H54 (cell line): ENCODE data around the gene STAC3.

Experiments used
- DNase-seq: peaks from one replicate; pipeline ENCODE4 v3.0.0; 2011; ENCODE audit warnings: low spot score, mixed read lengths; ENCODE audit not compliant: insufficient read length
- FAIRE-seq: peaks from 3 replicates; lab custom pipeline; 2011; peaks lifted over from hg19 to GRCh38; lab: Jason Lieb, UNC
- POLR2A ChIP-seq: IDR thresholded peaks from 2 replicates; pipeline ENCODE4 v1.6.1; 2011; ENCODE audit warnings: low read depth, mild to moderate bottlenecking, low read length

Gene STAC3

DNA sequence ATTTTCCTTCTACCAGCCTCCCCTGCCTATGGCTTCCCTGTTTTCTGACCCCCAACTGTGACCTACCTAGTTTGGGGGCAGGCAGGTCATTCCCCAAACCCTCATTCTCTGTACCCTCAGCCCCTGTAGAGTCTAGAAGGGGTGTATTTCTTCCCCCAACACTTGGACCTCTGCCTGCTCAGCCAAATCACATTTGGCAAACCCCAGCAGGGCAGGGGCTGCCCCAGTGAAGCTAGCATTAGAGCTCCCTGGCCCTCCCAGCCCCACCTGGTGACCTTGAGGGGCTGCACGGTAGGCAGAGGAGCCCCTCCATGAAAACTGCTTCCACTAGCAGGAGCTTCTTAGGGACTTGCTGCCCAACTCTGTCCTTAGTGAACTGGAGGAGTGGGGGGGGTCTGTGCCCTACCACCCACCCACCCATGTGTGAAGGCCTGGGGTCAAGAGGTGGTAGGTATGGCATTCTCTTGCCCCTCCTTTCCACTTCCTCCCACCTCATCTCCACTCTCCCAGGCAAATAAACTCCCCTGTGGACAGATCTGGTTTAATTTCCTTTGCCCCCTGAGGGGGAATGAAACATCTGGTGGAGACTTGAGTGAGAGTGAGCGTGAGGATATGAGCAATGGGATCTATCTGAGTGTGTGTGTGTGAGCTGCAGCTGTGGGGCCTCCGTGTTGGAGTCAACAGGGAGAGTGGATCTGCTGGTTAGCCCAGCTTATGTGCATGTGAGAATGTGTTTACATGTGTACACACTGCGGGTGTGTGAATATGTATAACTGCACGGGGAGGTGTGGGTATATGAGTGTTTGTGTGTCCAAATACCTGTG, 32.7 kb downstream of the STAC3 start:
- FAIRE-seq (no peak), DNase-seq (no peak)
- no peak for TF ChIP-seq POLR2A

DNA sequence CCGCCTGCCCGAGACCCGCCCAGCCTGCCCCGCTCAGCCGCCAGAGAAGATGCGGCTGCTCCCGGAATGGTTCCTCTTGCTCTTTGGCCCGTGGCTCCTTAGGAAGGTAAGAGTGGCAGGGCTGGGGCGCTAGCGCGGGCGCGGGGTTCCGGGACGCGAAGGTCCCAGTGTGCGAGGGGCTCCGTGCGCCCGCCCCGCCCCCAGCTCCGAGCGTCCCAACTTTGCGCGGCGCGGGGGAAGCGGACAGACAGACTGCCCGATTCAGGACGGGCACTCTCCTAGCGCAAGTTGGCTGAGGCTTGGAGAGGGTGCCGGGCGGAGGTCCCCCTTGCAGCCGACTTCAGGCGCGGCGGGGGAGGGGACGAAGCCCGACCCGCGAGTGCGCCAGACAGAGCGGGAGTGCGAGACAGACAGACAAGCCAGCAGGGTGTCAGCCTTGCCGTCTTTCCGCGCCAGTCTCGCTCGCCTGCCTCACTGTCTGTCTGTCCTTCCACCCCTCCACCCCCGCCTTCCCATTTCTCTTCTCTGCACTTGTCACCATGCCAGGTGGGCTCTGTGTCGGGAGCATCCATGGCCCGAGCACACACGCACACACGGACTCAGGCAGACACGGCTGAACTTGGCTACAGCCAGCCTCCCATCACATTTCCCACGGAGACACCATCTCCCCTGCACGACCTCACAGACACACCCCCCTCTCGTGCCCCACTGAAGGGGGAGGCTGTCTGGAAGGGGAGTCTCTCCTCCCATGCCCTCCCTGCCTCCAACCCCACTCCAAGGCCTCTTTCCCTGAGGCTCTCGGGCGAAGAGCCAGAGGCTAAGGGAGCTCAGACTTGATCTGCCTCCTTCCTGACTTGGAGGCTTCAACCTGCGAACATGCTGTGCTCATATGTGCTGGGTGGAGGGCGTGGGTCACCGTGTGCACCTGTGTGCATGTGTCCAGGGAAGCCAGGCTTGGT, 33.8 kb downstream of the STAC3 start:
- TF ChIP-seq POLR2A = no peak
- no peak for DNase-seq
- FAIRE-seq = no peak

DNA sequence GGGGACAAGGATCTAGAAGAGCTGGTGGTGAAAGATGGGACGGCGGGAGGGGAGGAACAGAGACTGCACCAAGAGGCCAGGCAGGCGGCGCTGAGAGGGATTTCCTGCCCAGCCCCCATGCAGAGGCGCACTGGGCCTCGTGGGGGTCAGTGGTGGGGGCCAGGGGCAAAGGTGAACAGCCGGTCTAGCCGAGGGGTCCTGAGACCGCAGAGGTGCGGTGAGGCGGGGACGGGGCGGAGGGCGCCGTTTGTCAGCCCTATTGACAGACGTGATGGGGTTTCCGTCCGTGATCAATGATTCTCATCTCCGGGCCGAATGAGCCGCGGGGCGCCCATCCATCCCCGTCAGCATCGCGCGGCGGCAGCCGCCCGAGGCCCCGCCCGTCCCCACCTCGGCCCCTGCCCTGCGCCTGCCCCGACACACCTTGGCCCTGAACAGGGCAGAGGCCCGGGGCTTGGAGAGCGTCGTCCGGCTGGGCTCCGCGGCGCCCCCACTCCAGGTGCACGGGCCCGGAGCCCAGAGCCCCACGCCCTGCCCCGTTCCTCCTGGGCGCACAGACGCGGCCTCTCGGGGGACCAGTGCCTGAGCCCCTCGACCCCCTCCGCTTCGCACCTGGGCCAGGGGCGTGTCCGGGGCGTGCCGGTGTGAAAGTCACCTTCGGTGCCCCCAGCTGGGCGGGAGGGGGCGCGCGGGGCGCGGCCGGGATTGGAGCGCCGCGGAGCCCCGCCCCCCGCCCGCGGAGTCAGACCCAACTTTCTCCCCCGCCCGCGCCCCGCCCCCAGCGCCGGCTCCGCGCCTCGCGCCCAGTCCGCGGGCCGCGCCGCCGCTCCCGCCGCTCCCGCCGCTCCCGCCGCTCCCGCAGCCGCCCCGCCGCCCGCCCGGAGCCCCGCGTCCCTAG, 34.7 kb downstream of the STAC3 start, which contains the start of gene NXPH4:
TSS of gene NXPH4 (plus strand) at position 781 of the 898 bp plus-strand sequence. CDS start 176 bp downstream, outside the sequence.
- DNase-seq (peak; percentile 68), FAIRE-seq (no peak)
- TF ChIP-seq POLR2A = no peak

DNA sequence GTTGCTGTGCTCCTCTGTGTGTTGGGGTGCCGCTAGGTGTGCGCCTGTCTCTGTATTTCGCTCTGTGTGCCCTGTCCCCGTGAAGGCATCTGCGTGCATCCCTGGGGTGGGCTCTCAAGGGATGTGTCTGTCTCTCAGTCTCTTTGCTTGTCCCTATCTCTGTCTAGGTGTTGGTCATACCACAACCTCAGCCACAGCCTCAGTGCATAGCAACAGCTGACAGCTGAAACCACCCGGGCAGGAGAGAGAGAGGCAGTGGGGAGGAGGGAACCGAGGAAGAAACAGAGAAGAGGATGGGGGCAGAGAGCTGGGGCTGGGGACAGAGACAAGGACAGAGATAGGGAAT, 35.3 kb downstream of the STAC3 start:
- DNase-seq = peak; percentile 68
- TF ChIP-seq POLR2A = no peak
- FAIRE-seq = no peak

DNA sequence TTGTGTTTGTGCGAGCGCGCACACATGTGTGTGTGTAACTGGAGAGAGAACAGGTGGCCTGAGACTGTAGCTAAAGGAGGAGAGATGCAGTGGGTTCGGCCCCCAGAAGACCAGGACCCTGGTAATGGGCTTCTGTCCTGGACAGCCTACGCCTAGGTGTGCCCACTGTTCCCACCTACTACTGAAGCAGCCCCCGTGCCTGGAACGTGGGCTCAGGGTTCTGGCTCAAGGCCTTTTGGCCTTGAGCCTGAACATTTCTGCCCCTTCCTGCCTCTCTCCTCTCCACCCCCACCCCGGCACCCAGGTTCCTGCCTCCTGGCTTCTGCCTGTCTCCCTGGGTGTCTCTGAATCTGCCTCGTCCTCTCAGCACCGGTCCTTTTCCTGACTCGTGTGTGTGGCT, 35.9 kb downstream of the STAC3 start:
- TF ChIP-seq POLR2A = no peak
- DNase-seq (no peak), FAIRE-seq (no peak)

DNA sequence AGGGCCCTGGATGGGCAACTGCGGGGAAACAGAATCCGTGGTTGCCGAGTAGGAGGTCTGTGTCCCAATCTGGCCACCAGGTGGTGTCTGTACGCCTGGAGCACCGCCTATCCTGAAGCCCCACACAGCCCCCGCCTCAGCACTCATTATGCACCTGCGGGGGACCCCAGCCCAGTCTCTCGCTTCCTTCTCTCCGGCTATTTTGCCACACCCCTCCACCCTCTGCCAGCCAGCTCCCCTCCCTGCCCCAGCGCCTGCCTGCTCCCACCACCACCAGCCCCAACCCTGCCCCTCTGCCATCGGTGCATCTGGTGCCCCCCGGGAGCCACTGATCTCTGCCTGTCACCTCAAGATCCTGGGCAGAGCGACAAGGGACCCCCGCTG, 36.6 kb downstream of the STAC3 start:
- FAIRE-seq (no peak), DNase-seq (peak; percentile 77)
- no peak for TF ChIP-seq POLR2A

DNA sequence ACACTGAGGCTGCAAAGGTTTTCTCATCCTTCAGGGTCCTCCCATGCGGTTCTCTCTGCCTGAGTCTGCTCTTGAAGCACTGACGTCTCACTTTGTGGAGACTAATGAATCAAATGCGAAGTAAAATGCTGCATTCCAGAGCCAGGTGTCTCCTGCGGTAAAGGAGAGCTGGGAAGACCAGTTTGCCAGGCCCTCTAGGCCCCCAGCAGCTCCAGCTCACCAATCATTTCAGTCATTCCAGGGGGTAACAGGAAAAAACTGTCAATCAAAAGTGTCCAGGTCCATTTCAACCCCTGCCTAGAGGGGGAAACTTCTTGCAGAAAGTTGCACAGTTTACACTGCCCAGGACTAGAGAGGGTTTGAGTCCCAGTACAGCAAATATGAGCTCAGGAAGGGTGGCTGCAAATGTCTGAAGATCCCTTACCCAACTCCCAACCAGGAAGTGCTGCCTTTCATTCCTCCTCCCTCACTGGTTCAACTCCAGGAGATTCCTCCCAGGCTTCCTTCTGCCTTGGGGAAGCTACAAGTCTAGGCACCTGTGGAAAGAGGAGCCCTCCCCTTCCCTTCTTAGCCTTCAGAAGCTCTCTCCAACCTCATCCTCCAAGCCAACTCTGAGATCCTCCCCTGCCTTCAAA, 37.1 kb downstream of the STAC3 start:
- no peak for FAIRE-seq
- no peak for TF ChIP-seq POLR2A
- DNase-seq = no peak

DNA sequence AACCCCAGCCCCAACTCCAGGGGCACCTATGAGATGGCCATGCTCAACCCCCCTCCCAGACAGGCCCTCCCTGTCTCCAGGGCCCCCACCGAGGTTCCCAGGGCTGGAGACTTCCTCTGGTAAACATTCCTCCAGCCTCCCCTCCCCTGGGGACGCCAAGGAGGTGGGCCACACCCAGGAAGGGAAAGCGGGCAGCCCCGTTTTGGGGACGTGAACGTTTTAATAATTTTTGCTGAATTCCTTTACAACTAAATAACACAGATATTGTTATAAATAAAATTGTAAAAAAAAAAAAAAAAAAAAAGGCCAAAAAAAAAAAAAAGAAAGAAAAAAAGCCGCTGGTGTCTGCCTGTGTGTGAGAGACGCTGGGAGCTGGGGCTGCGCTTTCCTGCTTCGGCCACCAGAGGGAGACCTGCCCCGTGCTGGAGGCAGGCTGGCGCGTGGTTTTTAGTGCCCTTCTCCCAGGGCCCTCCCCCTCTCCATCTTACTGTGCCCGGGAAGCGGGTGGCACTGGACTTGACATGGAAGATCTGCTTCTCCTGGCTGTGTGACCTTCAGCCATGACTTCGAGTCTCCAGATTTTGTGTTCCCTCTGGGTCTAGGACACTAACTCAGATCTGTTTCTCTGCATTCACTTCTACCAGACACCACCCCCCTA, 37.8 kb downstream of the STAC3 start:
- TF ChIP-seq POLR2A = no peak
- peak; percentile 20 for FAIRE-seq

DNA sequence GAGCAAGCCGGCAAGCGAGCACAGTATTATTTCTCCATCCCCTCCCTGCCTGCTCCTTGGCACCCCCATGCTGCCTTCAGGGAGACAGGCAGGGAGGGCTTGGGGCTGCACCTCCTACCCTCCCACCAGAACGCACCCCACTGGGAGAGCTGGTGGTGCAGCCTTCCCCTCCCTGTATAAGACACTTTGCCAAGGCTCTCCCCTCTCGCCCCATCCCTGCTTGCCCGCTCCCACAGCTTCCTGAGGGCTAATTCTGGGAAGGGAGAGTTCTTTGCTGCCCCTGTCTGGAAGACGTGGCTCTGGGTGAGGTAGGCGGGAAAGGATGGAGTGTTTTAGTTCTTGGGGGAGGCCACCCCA, 38.3 kb downstream of the STAC3 start:
- no peak for FAIRE-seq
- no peak for TF ChIP-seq POLR2A
- DNase-seq = no peak

More for the DNA sequence above, 37.8 kb downstream of the STAC3 start:
- DNase-seq = peak; percentile 97

DNA sequence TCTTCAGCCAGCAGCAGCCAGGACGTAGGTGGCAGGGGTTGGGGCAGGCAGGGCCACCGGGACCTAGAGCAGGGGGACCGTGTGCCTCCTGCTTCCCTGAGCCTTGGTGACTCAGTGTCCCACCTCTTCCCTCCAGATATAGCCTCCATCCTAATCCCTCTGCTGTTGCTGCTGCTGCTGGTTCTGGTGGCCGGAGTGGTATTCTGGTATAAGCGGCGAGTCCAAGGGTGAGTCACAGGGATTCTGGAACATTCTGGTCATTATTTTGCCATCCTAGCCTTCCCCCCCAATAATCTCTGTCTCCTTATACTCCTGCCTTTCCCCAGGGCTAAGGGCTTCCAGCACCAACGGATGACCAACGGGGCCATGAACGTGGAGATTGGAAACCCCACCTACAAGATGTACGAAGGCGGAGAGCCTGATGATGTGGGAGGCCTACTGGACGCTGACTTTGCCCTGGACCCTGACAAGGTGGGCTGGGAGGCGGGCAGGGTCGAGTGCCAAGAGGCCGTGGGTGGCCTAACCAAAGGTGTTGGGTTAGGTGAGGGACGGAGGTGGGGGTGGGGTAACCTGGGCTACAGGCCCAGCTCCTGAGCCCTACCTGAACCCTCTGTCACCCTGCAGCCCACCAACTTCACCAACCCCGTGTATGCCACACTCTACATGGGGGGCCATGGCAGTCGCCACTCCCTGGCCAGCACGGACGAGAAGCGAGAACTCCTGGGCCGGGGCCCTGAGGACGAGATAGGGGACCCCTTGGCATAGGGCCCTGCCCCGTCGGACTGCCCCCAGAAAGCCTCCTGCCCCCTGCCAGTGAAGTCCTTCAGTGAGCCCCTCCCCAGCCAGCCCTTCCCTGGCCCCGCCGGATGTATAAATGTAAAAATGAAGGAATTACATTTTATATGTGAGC, 38.9 kb downstream of the STAC3 start:
- no peak for DNase-seq
- no peak for FAIRE-seq
- no peak for TF ChIP-seq POLR2A

DNA sequence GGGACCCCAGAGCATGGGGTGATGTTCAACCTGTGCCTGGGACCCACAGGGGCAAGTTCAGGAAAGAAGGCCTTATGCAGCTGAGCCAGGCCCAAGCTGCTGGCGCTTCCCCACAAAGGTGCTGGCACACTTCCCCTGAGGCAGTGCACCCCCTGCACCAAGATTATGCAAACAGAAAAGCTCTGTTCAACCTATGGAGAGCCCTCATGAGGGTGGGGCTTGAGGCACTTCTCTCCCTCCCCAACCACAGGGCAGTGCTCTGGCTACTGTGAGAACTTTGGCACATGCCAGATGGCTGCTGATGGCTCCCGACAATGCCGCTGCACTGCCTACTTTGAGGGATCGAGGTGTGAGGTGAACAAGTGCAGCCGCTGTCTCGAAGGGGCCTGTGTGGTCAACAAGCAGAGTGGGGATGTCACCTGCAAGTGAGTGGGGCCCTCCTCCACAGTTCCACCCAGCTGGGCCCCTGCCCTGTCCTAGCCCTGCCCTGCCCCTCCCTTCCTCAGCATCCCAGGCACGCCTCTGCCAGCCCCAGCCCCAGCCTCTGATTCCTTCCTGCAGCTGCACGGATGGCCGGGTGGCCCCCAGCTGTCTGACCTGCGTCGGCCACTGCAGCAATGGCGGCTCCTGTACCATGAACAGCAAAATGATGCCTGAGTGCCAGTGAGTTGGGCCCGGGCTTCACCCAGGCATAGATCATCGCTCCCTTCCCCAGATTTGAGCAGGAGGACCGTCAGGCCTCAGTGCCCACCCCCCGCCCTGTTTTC, 39.9 kb downstream of the STAC3 start:
- no peak for FAIRE-seq
- no peak for TF ChIP-seq POLR2A
- no peak for DNase-seq
